GM19468 (cell line): Measurements from ENCODE around the gene FHL5.
"Not testable (repeated sequence)": the region's sequence is repeated elsewhere in the genome, so short reads cannot be mapped to it uniquely, and the experiment has no call there.

ENCODE experiments used
- ATAC-seq: cut with Tn5 transposase; IDR thresholded peaks from one replicate; pipeline ENCODE4 v1.9.1; 2021; ENCODE audit warnings: mild to moderate bottlenecking, moderate library complexity, moderate number of reproducible peaks; ENCODE audit not compliant: unreplicated experiment; ENCODE audit errors: extremely low read depth

Gene FHL5, protein sequence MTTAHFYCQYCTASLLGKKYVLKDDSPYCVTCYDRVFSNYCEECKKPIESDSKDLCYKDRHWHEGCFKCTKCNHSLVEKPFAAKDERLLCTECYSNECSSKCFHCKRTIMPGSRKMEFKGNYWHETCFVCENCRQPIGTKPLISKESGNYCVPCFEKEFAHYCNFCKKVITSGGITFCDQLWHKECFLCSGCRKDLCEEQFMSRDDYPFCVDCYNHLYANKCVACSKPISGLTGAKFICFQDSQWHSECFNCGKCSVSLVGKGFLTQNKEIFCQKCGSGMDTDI

DNA sequence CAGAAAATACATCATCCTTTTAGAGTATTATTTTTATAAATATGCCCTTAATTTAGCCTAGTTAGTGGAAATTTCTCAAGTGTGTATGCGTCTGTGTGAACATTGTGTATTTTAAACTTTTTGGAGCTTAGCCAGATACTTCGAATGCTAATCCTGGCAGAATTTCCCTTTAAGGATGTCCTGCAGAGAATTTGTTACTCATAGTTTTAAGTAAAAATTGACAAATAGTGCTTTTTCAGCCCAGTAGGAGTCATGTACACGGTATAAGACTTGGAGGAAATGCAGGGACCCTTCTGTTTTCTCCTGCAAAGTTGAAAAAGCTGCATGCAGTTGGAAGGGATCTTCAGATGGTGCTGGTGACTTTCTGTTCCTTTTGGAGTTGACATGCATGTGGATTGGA is at the start of gene FHL5:
FHL5 (plus strand) TSS at position 243 of the 400 bp plus-strand sequence. CDS start 40,486 bp downstream, outside the sequence.
- no peak for ATAC-seq

DNA sequence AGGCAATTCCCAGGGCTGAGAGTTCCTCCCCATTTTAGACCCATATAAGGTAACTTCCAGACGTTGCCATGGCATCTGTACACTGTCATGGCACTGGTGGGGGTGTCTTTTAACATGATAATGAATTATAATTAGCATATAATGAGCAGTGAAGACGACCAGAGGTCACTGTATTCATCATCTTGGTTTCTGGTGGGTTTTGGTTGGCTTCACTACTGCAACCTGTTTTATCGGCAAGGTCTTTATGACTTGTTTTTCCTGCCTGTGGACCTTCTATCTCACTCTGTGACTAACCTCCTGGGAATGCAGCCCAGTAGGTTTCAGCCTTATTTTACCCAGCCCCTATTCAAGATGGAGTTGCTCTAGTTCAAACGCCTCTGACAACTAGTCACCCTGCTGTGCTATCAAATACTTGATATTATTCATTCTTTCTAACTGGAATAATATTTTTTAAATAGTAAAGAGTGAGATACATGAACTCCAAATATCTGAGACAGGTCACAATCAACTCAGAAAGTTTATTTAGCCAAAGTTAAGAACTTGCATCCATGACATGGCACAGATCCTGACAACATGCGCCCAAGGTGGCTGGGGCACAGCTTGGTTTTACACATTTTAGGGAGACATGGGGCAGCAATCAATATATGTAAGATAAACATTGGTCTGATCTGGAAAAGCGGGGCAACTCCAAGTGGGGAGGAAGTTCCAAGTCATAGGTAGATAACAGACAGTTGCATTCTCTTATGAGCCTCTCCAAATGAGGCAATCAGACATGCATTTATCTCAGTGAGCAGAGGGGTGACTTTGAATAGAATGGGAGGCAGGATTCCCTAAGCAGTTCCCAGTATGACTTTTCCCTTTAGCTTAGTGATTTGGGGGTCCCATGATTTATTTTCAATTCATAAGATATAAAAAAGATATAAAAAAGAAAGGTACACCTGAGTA is 42.5 kb upstream of the FHL5 start:
- ATAC-seq = no peak

DNA sequence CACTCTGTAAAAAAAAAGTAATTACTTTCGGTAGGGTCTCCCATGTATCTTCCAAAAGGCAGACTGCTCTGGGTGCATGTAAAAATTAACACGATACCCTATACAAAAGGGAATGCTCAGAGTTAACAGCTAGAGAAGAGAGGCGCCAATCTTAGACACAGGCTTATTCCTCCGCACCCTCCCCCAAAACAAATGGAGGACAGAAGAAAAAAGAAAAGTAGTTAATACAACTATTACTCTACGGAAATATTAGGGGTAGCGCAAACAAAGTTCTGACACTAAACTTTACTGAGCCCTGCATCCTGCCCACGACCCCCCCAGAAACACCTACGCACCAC is 41.7 kb upstream of the FHL5 start:
- ATAC-seq = no peak

DNA sequence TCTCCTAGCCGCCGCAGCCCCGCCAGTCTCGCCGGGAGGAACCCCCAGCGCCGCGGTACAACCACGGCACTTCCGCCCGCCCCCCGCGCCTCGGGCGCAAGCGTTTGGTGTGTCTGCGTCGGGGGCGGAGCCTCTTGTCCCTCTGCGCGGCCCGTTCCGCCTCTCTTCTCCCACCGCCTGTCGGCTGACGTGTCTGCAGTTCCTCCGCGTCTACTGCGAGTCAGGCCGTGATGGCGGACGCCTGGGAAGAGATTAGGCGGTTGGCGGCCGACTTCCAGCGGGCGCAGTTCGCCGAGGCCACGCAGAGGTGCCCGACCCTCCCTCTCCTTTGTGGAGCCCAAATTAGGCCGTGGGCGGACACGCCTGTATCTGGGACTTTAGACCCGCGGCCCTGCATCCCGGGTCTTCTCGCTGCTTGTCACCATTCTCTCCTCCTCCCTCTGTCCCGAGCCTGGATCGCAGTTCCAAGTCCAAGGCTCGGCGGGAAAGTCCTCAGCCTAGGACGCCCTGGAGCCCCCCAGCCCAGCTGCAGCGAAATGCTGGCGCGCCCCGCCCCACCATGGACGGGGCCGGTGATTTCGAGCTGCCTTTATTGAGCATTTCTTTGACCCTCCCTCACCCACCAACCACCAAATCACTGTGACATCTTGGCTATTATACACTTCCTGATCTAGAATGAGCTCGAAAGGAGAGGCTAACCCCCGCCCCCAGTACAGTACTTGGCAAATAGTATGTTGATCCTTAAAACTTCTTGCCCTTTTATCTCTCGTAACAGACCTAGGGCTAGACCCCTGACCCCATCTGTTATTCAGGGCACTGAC is 41.1 kb upstream of the FHL5 start, which contains the start of gene UFL1:
UFL1 (plus strand) TSS at position 163 of the 821 bp plus-strand sequence; CDS start at position 231, 68 bp downstream.
- ATAC-seq = peak; percentile 99

DNA sequence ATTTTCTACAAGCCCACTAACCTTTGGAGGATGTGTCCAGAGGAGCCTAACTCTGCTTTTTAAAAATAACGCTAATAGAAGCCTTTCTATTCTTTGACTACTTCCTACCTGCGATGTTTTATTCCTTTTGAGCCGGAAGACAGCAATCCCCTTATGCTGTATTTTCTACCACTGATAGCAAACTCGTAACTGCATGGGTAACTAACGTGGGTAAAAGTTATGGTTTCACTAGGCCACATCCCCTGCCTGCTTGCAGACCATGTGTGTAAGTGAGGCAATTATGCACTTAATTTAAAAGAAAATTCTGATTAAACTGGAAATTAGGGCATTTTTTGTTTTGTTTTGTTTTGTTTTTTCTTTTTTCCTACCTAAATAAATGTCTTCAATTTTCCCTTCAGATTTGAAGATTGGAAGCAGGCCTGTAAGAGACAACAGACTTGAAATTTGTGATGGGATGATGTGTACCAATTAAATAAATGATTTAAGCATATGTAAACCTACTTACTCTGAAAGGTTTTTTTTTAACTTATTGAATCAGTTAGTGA is 40.4 kb upstream of the FHL5 start:
- peak; percentile 12 for ATAC-seq

DNA sequence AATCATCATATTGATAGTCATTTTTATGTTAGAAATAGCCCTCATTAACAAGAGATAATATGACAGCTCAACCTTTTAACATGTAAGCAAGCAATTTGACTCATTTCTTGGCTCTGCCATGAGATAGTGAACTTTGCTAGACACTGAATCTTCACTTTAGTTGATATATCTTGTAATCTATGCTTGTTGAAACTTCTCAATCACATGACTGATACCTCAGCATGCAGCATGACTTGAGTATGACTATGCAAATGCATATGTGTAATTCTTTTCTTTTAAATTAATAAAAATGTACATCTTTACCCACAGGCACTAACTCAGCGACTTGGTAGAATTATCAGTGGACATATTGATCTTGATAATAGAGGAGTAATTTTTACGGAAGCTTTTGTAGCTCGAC is 34.7 kb upstream of the FHL5 start:
- ATAC-seq = no peak

DNA sequence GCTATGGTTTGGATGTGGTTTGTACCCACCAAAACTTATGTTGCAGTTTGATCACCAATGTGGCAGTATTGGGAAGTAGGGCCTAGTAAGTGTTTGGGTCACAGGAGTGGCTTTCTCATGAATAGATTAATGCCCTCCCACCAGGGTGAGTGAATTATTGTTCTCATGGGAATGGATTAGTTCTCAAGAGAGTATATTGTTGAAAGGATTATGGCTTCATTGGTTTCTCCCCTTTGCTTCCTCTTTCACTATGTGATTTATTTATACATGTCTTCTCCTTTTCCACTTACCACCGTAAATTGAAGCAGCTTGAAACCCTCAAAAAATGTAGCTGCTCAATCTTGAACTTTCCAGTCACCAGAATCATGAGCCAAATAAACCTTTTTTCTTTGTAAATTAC is 30.5 kb upstream of the FHL5 start:
- no peak for ATAC-seq

DNA sequence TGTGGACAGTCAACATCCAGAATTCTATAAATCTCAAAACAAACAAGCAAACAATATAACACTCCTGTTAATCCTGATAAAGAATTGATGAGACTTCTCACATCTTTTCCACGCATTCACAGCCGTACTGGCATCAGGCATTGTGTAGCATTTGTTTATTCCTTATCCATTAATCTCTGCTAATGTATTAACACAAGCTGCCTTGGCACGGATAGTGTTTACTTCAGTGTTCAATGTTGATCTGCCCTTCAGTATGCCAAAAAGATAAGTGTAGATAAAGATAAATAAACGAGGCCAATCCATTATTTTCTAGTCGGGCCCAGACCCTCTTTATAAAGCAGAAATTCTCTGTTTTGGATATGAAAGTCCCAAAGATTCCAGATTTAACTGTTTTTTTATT is 25.2 kb upstream of the FHL5 start:
- ATAC-seq = no peak

DNA sequence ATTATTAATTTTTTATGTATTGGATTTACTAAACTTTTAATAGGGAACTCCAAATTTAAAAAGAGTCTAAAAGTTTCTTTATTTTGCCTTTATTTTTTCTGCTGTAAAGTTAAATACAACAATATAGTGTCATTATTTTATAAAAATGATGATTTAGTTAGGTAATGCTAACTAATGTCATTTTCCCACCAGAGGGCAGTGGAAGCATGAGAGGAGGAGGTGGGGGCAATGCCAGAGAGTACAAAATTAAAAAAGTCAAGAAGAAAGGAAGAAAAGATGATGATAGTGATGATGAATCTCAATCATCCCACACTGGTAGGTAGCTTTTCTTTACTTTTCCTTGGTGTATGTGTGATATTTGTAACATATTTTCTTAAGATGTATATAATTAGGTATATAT is 20.2 kb upstream of the FHL5 start:
- no peak for ATAC-seq

DNA sequence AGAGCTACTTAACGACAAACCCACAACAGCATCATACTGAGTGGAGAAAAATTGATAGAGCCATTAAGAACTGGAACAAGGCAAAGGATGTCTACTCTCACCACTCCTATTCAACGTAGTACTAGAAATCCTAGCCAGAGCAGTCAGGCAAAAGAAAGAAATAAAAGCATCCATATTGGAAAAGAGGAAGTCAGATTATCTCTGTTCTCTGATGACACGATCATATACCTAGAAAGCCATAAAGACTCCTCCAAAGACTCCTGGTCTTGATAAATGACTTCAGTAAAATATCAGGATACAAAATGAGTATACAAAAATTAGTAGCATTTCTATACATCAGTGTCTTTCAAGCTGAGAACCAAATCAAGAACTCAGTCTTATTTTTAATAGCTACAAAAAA is 17.0 kb upstream of the FHL5 start:
- ATAC-seq = no peak

DNA sequence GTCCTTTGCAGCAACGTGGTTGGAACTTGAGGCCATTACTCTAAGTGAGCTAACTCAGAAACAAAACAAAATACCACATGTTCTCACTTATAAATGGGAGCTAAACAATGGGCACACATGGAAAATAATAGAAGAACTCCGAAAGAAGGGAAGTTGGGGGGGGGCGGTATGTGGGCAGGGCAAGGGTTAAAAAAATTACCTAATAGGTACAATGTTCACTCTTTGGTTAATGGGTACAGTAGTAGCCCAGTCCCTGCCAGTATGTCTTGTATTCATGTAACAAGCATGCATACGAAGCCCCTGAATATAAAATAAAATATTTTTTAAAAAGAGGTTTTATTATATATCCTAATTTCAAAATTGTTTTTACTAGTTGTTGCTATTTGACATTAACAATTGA is 15.3 kb upstream of the FHL5 start:
- ATAC-seq = no peak

DNA sequence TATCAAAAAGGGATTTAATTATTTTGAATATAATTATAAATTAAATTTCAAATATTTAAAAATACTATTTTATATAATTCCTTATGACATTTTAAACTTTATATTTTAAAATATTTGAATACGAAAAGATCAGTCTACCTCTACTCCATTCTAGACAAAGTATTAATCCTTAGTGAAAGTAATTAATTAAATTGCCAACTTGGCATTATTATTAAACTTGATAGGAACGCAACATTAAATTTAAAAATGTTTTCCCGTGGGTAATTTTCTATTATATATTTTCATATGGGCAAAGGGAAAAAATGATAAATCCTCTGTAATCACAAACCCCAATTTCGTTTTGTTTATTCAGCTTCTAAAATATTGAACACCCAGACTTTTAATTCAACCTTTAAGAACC is 8.4 kb upstream of the FHL5 start:
- ATAC-seq = no peak

DNA sequence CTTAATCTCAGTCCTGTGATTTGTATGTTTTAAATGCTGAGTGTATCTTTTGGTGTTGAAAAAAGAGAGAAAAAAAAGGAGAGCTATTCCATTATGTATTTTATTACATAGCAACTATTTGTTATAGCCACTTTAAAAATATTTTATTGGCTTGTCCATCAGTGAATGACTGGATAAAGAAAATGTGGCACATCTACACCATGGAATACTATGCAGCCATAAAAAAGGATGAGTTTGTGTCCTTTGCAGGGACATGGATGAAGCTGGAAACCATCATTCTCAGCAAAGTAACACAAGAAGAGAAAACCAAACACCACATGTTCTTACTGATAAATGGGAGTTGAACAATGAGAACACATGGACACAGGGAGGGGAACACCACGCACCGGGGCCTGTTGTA is 3.2 kb upstream of the FHL5 start:
- not testable (repeated sequence) for ATAC-seq

DNA sequence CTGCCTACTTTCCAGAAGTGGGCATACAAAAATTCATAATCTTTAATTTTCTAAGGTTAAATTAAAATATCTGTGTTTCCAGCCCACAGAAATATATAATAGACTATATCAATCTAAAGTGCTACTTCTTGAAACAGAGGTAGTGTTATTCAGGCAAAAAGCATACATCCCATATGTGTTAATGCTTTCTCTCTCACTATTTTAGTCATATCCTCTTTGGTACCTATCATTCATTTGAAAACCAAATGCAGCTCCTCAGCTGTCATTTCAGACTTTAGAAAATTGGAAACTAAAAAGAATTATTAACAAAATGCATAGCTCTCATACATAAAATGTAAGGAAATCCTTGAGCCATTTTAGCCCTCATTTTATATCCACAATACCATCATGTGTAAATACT is 925 bp downstream of the FHL5 start:
- no peak for ATAC-seq

DNA sequence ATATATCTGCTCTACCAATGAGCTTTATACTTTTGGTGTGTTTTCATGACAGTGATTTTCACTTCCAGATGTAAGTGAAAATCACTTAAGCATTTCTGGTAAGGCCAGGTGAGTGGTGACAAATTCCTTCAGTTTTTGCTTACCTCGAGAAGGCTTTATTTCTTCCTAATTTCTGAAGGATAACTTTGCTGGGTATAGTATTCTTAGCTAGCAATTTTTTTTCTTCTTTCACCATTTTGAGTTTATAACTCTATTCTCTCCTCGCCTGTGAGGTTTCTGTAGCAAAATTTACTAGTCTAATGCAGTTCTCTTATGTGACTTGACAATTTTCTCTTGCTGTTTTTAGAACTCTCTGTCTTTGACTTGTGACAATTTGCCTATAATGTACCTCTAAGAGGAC is 7.1 kb downstream of the FHL5 start:
- no peak for ATAC-seq

DNA sequence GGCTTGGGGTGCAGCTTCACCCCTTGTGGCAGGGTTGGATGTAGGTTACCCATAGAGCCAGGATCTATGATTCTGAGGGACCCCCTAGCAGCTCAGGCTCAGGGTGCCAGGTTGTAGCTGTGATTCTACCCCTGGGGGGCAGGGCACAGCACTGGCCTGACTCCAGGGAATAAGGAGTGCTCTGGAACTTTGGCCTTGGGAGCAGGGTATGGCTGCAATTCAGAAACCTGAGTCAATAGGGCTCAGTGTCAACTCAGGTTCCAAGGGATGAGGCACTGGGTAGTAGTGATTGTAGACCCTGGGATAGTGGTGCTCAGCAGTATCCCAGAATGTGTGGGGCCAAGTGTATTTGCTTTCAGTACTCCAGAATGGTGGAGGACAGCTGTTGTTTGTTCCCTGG is 8.6 kb downstream of the FHL5 start:
- ATAC-seq = no peak

DNA sequence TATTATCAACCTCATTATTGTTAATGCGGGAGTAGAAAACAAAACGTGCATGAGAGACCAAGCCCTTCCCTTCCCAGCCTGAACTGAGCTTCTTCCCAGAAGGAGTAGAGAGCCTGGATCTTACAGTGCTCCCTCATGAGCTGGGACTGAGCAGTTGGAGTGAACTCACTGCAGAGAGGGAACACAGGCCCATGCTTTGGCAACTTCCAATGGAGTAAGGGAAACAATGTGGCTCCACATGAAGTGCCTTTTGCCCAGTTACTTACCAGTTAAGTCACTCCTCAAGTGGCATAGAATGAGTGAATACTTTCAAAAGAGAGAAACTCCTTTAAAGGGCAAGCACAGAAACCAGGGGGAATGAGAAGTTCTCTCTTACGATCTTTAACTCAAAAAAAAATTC is 12.4 kb downstream of the FHL5 start:
- ATAC-seq = no peak

DNA sequence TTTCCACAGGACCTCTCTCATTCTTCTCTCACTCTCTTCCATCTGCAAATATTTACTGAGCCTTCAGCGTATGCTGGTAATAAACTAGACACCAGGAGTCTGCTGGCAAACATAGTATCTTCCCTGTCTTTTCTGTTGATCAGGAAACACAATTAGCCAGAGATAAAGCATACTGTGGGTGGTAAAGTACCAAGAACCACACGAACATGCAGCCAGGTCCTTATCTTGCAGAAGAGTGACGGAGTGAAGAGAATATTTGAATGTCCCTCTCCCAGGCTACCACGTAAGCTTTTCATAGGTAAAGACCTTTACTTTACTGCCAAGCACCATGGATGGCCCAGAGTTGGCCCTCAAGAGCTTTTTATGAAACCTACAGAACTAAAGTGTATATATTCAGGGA is 13.3 kb downstream of the FHL5 start:
- no peak for ATAC-seq

DNA sequence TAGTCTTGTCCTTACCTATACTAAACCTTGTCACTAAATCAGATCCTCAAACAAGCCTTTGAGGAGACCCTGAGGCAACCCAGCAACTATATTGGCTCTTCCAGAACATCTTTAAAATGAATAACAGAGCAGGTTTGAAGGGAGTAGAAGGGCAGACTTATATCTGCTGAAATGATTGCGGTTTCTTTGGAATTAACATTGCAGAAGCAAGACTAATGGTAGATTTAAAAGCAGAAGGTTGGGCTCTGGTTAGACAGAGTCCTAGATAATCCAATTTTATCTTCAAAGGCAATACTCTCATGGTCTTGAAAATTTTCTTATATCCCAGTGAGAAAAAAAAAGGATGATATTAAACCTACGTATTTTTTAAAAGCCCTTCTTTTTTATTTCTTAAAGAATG is 19.1 kb downstream of the FHL5 start:
- no peak for ATAC-seq

DNA sequence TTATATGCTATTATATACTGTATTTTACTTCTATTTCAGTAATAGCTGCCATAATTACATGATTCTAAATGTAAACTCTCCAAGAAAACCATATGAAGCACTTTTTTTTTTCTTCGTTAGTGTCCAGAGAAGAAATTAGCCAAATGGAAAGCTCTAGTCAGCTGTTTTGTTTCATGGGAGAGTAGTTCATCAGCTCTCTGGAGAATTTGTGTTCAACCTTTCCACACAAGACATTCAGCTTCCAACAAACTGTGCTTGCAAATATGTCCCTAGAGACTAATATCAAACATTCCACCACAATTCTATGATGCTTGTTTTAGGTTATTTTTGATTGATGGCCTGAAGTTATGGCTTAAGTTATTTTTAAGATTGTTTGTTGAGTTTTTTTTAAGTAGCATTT is 19.5 kb downstream of the FHL5 start:
- ATAC-seq = no peak
